Motor neuron (in vitro differentiated cells): ENCODE results near the gene SH2D3C. TPM values are rescaled to one million over a fixed set of nuclear protein-coding genes. Genes with fewer than 3 reads are reported as not detected.

Experiments
- ATAC-seq, 8 experiments: fragments of 200-7000 bp; cut with Tn5 transposase; replicated peaks in 6 of 8; 2 replicates each; pipeline ENCODE4 v1.8.0; 2021; ENCODE audit warnings: mild to moderate bottlenecking in 8 of 8, moderate library complexity in 8 of 8
- H3K27ac ChIP-seq, 2 donors: fragments of 250-450 bp; sonication (Bioruptor Pico); 2 replicates each; pipeline ENCODE4 v1.9.0; 2021; ENCODE audit warnings: antibody characterized with exemption in 2 of 2, mild to moderate bottlenecking in 2 of 2, moderate library complexity in 1 of 2
- H3K4me1 ChIP-seq, 2 donors: fragments of 250-450 bp; sonication (Bioruptor Pico); replicated peaks in 1 of 2; 2 replicates each; pipeline ENCODE4 v1.6.1; 2021; ENCODE audit warnings: antibody characterized with exemption in 2 of 2, mild to moderate bottlenecking in 2 of 2, moderate library complexity in 1 of 2
- H3K4me3 ChIP-seq, 5 donors: fragments of 250-450 bp; sonication (Bioruptor Pico); 2 replicates each; pipeline ENCODE4 v1.9.0; 2021; ENCODE audit warnings: antibody characterized with exemption in 5 of 5, mild to moderate bottlenecking in 5 of 5, moderate library complexity in 4 of 5
- WGBS, 10 experiments: fragments of 450-650 bp; shearing (Covaris generic); methylation state at CpG; one replicate each; pipeline ENCODE4 v1.0.0; 2022; 5-methylcytosine and 5-hydroxymethylcytosine counted together
- in situ Hi-C, 9 experiments: fragments of 400-800 bp; cut with MboI; loops; one replicate each; pipeline ENCODE4 v1.15.0; 2021; ENCODE audit warnings: low sequenced_read_pairs in 9 of 9, low pct_unique_long_range_greater_than_20kb in 2 of 9; ENCODE audit not compliant: unreplicated experiment in 9 of 9
- total RNA-seq, 8 experiments: library from RNA; unstranded; fragments of 300-600 nt; gene quantifications; 2 replicates each; pipeline versions ENCODE4 v1.2.3 to v1.2.4, GENCODE V29; 2022

The SH2D3C gene
- total RNA-seq, 8 experiments from 2014 or later, result 0.14 to 12.5 (median 6.5) TPM

DNA sequence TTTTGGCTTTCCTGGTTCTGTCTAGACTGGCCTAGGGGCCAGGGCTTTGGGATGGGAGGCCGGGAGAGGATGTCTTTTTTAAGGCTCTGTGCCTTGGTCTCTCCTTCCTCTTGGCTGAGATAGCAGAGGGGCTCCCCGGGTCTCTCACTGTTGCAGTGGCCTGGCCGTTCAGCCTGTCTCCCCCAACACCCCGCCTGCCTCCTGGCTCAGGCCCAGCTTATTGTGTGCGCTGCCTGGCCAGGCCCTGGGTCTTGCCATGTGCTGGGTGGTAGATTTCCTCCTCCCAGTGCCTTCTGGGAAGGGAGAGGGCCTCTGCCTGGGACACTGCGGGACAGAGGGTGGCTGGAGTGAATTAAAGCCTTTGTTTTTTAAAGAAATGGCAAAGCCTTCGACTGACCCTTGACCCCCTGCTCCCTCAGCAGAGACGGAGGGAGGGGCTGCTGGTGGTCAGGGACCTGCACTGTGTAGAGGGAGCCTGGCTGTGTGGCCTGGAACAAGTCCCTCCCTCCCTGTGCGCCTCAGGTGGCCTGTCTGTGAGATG is 35.3 kb upstream of the SH2D3C start:
- Histone ChIP-seq H3K4me1 (peaks cover 6 to 11% of the 10 kb centered on the region in 2 donors), H3K4me3 (no peak overlapping the region), H3K27ac (no peak overlapping the region)
- 60 to 83% (median 63%) methylated on average over 1 to 3 of the region's 9 CpGs; no CpG with 5 or more reads in 5 of the 10 experiments for WGBS, 10 experiments
- ATAC-seq, result no peak
- in situ Hi-C loops, result no loop called here

DNA sequence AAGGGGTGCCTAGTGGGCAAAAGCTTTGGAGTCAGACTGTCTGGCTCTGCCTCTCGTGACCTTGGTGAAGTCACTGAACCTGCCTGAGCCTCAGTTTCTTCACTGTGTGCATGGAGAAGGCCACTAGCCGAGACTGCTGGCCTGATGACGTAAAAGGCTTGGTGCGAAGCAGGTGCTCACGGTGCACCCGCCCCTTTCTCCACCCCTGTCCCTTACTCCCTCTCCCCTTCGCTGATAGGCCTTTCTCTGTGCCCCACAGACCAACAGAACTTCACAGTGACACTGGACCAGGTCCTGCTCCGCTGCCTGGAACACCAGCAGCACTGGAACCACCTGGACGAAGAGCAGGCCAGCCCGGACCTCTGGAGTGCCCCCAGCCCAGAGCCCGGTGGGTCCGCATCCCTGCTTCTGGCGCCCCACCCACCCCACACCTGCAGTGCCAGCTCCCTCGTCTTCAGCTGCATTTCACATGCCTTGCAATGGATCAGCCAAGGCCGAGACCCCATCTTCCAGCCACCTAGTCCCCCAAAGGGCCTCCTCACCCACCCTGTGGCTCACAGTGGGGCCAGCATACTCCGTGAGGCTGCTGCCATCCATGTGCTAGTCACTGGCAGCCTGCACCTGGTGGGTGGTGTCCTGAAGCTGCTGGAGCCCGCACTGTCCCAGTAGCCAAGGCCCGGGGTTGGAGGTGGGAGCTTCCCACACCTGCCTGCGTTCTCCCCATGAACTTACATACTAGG is 34.6 kb upstream of the SH2D3C start:
- ATAC-seq, result no peak
- Histone ChIP-seq H3K4me1 (peaks cover 6 to 11% of the 10 kb centered on the region in 2 donors), H3K27ac (no peak overlapping the region), H3K4me3 (no peak overlapping the region)
- 40 to 100% (median 87%) methylated on average over 1 to 3 of the region's 19 CpGs; no CpG with 5 or more reads in 4 of the 10 experiments for WGBS, 10 experiments
- in situ Hi-C loops, result no loop called here

DNA sequence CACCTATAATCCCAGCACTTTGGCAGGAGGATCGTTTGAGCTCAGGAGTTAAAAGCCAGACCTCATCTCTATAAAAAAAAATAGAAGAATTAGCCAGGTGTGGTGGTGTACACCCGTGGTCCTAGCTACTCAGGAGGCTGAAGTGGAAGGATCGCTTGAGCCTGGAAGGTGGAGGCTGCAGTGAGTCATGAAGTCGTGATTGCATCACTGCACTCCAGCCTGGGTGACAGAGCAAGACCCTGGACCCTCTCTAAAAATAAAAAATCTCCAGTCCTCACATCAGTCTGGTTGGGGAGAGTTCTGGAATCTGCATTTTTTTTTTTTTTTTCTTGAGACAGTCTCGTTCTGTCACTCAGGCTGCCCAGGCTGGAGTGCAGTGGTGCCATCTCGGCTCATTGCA is 33.5 kb upstream of the SH2D3C start:
- H3K27ac ChIP-seq, result no peak overlapping the region
- in situ Hi-C loops, result no loop called here

DNA sequence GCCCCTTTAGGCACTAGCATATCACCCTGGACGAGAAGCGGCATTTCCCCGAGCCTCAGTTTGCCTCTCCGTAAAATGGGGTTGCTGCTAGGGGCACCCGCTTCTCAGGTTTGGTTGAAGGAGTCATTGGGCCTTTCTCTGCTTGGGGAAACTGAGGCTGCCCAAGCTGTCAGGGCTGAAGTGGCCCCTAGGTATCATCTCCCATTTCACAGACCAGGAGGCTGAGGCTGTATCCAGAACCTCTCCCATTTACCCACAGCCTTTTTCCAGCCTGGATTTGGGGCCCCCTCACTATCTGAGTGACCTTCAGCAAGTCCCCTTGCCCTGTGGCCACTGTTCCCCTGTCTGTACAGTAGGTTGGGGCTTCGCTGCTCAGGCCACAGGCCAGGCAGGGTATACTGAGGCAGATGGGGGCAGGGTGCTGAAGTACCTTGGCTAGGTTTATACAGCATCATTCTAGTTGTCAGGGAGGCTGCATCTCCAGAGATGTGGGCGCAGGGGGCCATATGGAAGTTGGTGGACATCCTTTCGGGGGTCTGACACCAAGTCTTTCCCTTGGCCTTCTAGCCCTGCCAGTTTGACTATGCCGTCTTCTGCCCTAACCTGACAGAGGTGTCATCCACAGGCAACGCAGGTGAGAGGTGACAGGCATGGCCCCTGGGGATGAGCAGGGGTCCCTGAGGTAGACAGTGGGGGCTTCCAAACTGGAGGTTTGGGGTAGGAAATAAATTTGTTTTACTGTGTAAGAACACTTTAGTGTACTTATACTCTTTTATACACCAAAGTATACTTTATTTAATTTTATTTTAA is 32.1 kb upstream of the SH2D3C start:
- Histone ChIP-seq H3K27ac (no peak overlapping the region), H3K4me1 (peaks cover 6 to 8% of the 10 kb centered on the region in 2 donors), H3K4me3 (no peak overlapping the region)
- in situ Hi-C loops, result no loop called here
- no peak for ATAC-seq
- WGBS, 10 experiments, result 87 to 100% (median 92%) methylated on average over 2 to 7 of the region's 10 CpGs; no CpG with 5 or more reads in 6 of the 10 experiments

More for the DNA sequence above, 33.5 kb upstream of the SH2D3C start:
- Histone ChIP-seq H3K4me1 (peaks cover 6 to 8% of the 10 kb centered on the region in 2 donors), H3K4me3 (no peak overlapping the region)
- 63 to 100% (median 94%) methylated on average over 1 to 6 of the region's 6 CpGs; no CpG with 5 or more reads in 1 of the 10 experiments for WGBS, 10 experiments
- no peak for ATAC-seq

DNA sequence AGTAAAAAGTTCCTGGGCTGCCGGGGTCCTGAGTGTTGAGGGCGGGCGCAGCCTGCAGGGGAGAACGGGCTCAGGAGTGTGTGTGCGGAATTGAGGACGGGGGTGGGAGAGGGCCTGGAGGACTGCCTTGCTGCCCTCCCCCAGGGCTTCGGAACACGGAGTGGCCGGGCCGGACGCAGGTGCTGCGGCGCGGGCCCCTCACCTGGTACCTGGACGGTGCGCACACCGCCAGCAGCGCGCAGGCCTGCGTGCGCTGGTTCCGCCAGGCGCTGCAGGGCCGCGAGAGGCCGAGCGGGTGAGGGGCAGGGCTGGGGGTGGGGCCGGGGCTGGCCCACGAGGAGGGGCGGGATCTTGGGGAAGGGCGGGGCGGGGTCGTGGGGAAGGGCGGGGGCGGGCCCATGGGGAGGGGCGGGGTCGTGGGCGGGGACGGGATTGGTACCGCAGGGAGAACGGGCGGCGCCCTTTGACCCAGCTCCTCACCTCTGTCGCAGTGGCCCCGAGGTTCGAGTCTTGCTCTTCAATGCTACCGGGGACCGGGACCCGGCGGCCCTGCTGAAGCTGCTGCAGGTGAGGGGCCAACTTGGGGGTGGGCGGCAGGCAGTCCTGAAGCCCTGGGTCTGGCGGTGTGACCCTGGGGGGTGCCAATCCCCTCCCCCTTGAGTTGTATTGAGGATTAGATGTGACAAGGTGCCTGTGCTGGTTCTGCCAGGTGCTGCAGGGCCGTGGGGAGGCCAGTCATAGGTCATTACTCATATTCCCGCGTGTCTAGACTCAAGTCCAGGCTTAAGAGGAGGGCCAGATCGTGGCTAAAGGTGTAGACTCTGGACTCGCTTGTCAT is 31.3 kb upstream of the SH2D3C start:
- Histone ChIP-seq H3K4me1 (peaks cover 6 to 8% of the 10 kb centered on the region in 2 donors), H3K4me3 (no peak overlapping the region), H3K27ac (no peak overlapping the region)
- in situ Hi-C loops, result no loop called here
- peak in 7 of 8 experiments; percentile 42 to 76 (median 59) for ATAC-seq
- WGBS, 10 experiments, result 80 to 92% (median 90%) methylated on average over 1 to 6 of the region's 57 CpGs; no CpG with 5 or more reads in 5 of the 10 experiments

DNA sequence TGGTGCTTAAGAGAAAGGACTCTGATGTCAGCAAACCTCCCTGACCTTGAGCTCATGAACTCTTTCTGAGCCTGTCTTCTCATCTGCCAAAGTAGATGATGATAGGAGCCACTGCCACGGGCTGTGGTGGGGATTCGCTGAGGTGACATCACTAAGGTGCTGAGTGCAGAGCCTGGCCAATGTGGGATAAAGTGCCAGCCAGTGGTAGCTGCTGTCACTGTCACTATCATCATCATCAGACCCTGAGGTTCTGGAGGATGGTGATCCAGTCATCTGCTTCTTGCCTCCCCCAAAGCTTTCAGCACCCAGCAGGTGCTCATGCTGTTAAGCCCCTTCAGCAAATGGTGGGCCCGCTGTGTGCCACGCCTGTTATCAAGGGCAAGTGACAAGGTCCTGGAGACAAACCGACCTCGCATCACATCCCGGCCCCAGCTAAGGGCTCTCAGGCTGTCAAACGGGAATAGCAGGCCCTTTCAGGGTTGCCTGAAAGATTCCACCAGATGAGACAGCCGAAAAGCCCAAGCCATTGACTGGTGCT is 30.6 kb upstream of the SH2D3C start:
- no peak overlapping the region for H3K27ac ChIP-seq
- H3K4me3 ChIP-seq, result no peak overlapping the region
- peaks cover 9 to 10% of the 10 kb centered on the region in 2 donors for H3K4me1 ChIP-seq
- peak in 5 of 8 experiments; percentile 31 to 79 (median 53) for ATAC-seq
- WGBS, 10 experiments, result 50 to 80% (median 59%) methylated on average over 1 to 5 of the region's 9 CpGs; no CpG with 5 or more reads in 4 of the 10 experiments
- in situ Hi-C loops, result no loop called here

DNA sequence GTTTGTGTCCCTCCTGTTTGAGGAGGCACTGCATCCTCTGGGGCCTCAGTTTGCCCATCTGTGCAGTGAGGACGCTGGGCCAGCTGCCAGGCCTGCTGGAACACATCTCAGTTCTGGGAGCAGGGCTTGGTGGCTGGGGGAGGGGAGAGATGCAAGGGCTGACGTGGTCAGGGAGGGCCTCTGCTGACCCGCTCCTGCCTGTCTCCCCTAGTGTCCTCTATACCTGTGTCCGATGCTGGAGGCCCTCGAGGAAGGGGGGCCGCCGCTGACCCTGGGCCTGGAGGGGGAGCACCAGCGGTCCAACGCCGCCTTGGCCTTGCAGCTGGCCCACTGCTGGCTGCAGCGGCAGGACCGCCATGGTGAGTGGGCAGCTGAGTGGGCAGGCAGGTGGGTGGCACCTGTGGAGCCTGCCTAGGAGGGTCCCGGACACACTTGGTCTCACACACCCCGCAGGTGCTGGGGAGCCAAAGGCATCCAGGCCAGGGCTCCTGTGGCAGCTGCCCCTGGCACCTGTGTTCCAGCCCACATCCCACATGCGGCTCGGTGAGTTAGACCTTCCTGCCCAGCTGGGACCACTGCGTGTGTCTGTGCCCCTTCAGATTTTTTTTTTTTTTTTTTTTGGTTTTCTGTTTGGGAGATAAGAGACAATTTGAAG is 30.0 kb upstream of the SH2D3C start:
- H3K27ac ChIP-seq, result no peak overlapping the region
- peaks cover 15% of the 10 kb centered on the region in 2 donors for H3K4me1 ChIP-seq
- WGBS, 10 experiments, result 80 to 100% (median 97%) methylated on average over 1 to 7 of the region's 17 CpGs; no CpG with 5 or more reads in 5 of the 10 experiments
- ATAC-seq, result peak in 3 of 8 experiments; percentile 3 to 8 (median 4)
- H3K4me3 ChIP-seq, result no peak overlapping the region
- in situ Hi-C loops, result no loop called here

DNA sequence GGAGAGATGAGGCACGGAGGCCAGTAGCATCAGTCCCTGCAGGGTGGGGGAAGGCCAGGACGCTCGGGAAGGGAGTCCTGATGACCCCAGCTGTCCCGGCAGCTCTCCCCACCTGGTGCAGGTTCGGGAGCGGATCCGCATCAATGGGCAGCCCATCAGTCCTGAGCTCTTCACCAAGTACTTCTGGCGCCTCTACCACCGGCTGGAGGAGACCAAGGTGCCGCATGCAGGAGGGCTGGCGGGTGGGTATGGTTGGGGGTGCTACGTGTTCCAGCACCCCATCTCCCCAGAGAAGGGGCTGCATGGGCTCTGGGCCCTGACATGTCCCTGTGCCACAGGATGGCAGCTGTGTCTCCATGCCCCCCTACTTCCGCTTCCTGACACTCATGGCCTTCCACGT is 28.4 kb upstream of the SH2D3C start:
- H3K4me1 ChIP-seq, result peaks cover 21% of the 10 kb centered on the region in 2 donors
- in situ Hi-C loops, result no loop called here
- H3K4me3 ChIP-seq, result no peak overlapping the region
- 100% methylated on average over 2 of the region's 14 CpGs; no CpG with 5 or more reads in 9 of the 10 experiments for WGBS, 10 experiments
- ATAC-seq, result no peak
- H3K27ac ChIP-seq, result no peak overlapping the region

DNA sequence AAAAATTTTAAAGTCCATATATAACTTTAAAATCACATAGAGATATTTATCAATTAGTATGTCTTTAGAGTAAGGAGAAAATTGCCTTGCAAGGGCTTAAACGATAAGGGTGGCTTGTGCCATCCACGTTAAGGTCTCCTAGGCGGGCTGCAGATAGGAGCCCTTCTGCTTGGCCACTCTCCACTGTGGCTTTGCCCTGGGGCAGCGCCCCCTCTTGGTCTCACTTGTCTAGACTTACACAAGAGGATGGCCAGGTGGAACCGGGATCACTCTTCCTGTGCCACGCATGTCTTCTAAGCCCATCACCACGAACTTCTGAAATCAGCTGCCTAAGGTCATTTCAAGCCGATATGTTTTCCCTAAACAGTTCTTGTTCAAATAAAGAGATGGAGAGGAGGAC is 27.2 kb upstream of the SH2D3C start:
- ATAC-seq, result no peak
- H3K4me1 ChIP-seq, result peaks cover 22% of the 10 kb centered on the region in 2 donors
- H3K4me3 ChIP-seq, result no peak overlapping the region
- in situ Hi-C loops, result no loop called here
- H3K27ac ChIP-seq, result no peak overlapping the region
- 40 to 87% (median 75%) methylated on average over 1 to 8 of the region's 8 CpGs; no CpG with 5 or more reads in 2 of the 10 experiments for WGBS, 10 experiments

DNA sequence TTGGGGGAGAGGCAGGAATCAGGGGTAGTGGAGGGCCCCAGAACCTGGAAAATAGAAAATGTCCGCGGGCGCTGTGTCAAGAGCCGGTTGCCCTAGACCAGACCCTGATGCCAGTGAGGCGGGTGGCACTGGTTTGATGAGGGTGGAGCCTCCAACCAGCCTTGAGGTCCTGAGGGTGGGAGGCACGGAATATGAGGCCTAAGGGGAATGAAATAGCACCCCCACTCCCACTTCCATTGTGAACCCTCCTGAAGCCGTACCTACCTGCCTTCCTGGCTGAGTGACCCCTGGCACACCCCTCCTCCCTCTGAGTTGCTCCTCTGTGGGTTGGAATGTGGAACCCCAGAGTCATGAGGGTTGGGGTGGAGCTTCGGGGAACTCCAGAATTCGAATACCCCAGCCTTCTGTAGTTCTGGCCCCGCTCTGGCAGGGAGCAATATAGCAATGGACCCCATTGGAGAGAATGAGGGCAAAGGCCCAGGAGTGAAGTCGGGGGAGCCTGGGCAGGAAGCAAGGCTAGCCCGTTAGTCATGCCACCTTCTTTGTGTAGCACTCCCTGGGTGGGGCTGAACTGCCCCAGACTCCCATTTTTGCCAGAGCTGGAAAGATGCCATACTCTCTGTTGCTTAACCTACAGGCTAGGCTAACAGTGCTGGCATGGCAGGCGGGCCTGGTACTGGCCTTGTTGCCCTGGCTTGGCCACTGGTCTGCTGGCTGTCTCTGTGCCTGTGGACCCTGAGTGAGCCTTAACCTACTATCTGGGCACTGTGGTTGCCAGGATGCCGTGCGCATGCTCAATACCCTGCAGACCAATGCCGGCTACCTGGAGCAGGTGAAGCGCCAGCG is 25.3 kb upstream of the SH2D3C start:
- Histone ChIP-seq H3K4me1 (peaks cover 14 to 16% of the 10 kb centered on the region in 2 donors), H3K27ac (peak overlapping the region; percentile 79 to 87), H3K4me3 (peak overlapping the region; percentile 51 to 89 (median 82))
- ATAC-seq, result peak in 5 of 8 experiments; percentile 2 to 7 (median 4)
- in situ Hi-C loops, result no loop called here
- 0 to 100% (median 71%) methylated on average over 1 to 6 of the region's 18 CpGs; no CpG with 5 or more reads in 5 of the 10 experiments for WGBS, 10 experiments
